Breast epithelium (tissue), 3 donors: ENCODE results near the gene OXSR1.

Experiments
- POLR2AphosphoS5 ChIP-seq, 3 donors: sonication (generic); formaldehyde crosslinking; IDR thresholded peaks; one replicate each; pipeline ENCODE4 v1.6.1; 2017; ENCODE audit warnings: antibody characterized with exemption in 3 of 3
- TF ChIP-seq, protein P1 (sequence below), 3 donors: fragments of 450-650 bp; IDR thresholded peaks; one replicate each; pipeline ENCODE4 v1.5.1; 2016 to 2017; ENCODE audit warnings: antibody characterized with exemption in 3 of 3, mild to moderate bottlenecking in 3 of 3, moderate library complexity in 3 of 3

DNA sequence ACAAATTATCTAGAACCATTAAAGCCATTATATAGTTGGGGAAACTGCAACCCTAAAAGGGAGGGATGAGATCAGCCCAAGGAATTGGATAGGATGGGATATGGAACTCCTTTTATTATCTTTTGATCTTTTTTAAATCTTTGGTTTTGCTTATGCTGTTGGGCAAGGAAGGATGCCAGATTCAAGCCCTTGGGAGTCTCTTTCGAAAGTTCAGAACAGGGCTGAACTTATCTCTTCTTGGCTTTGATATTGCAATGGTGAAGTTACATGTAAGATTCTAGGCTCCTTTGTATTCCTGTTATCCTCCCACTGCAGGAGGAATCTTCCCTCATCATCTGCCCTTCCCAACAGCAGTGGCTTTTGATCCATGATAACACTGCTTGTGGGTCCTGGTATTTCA lies 90.3 kb downstream of the OXSR1 start:
- TF ChIP-seq, protein P1, sequence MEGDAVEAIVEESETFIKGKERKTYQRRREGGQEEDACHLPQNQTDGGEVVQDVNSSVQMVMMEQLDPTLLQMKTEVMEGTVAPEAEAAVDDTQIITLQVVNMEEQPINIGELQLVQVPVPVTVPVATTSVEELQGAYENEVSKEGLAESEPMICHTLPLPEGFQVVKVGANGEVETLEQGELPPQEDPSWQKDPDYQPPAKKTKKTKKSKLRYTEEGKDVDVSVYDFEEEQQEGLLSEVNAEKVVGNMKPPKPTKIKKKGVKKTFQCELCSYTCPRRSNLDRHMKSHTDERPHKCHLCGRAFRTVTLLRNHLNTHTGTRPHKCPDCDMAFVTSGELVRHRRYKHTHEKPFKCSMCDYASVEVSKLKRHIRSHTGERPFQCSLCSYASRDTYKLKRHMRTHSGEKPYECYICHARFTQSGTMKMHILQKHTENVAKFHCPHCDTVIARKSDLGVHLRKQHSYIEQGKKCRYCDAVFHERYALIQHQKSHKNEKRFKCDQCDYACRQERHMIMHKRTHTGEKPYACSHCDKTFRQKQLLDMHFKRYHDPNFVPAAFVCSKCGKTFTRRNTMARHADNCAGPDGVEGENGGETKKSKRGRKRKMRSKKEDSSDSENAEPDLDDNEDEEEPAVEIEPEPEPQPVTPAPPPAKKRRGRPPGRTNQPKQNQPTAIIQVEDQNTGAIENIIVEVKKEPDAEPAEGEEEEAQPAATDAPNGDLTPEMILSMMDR (IDR thresholded peaks at IDR 0.05): no peak
- no peak for TF ChIP-seq POLR2AphosphoS5 (IDR thresholded peaks at IDR 0.05)
